Melanocyte of skin (primary cell): ENCODE data around the gene GPR153. TPM values are rescaled to one million over a fixed set of nuclear protein-coding genes. Genes with fewer than 3 reads are reported as not detected.

Experiments used
- total RNA-seq, 2 donors: library from RNA; depleted of rRNA; stranded (reverse); fragments of >200 nt; gene quantifications; 2 replicates each; pipeline ENCODE4 v1.2.3, GENCODE V29; 2012

GPR153 gene
- 1 to 10 TPM; 5.7 to 8.3 TPM for total RNA-seq

GRCh38 chr1:6260961-6261614, at the start of gene GPR153:
TSS of gene GPR153 (minus strand) at chr1:6261098. CDS start at chr1:6254905, 6,193 bp downstream.

GRCh38 chr1:6243993-6244392, 16.9 kb downstream of the GPR153 start, which contains the start of gene HES3:
TSS of gene HES3 (plus strand) at chr1:6244179. CDS start at chr1:6244366, 187 bp downstream.

GRCh38 chr1:6205849-6206519, 54.9 kb downstream of the GPR153 start, which contains the start of gene RNF207:
TSS of gene RNF207 (plus strand) at chr1:6206119. CDS start at chr1:6206536, 417 bp downstream.

GRCh38 chr1:6199298-6200187, 61.4 kb downstream of the GPR153 start, which contains the start of gene RPL22:
TSS of gene RPL22 (minus strand) at chr1:6199595. CDS start at chr1:6199573, 22 bp downstream.

Other genes starting within 250 kb of the GPR153 start
- 100 to 1,000 TPM; 212 to 224 TPM for gene KCNAB2, start 215.2 kb downstream of the GPR153 start, total RNA-seq
- gene CHD5, start 80.8 kb downstream of the GPR153 start, total RNA-seq = under 1 TPM in 1 of 2 donors, not detected in 1; under 0.01 TPM
- 10 to 100 TPM; 42.7 to 83.9 TPM for gene RPL22, start 61.5 kb downstream of the GPR153 start, total RNA-seq
- gene RNF207, start 55.0 kb downstream of the GPR153 start, total RNA-seq = 10 to 100 TPM; 10.7 to 12.4 TPM
- 10 to 100 TPM; 58.8 to 86.6 TPM for gene ICMT, start 25.1 kb downstream of the GPR153 start, total RNA-seq
- gene HES3, start 16.9 kb downstream of the GPR153 start, total RNA-seq = not detected
- 100 to 1,000 TPM; 115 to 148 TPM for gene ACOT7, start 132.7 kb upstream of the GPR153 start, total RNA-seq
- gene HES2, start 158.8 kb upstream of the GPR153 start, total RNA-seq = under 1 TPM in 1 of 2 donors, not detected in 1; 0.33 TPM
- under 1 TPM in 1 of 2 donors, not detected in 1; under 0.01 TPM for gene ESPN, start 163.7 kb upstream of the GPR153 start, total RNA-seq
- under 1 TPM in 1 of 2 donors, not detected in 1; under 0.01 TPM for gene TNFRSF25, start 205.1 kb upstream of the GPR153 start, total RNA-seq
- gene PLEKHG5, start 230.6 kb upstream of the GPR153 start, total RNA-seq = 1 to 10 TPM in 1 of 2 donors, under 1 TPM in 1; 0.33 to 1.4 TPM